ENCODE data around the gene PRC1.
A peak's percentile ranks its signal among the peaks of the same experiment; 100 is the strongest.
"Not testable (repeated sequence)": the region's sequence is repeated elsewhere in the genome, so short reads cannot be mapped to it uniquely, and the experiment has no call there.

PRC1 gene

GRCh38 chr15:90994417-90995311 lies at the start of gene PRC1:
Gene PRC1 (minus strand): TSS chr15:90994535. CDS start chr15:90994417, 118 bp downstream.
- DNase-seq (ENCODE audit: low read depth), result peak; percentile 96

- DNase-seq (ENCODE audit: low read depth), result no peak
Measured at GRCh38 chr15:91043202-91043874, 49.0 kb upstream of the PRC1 start.

- DNase-seq (ENCODE audit: low read depth), result no peak
Measured at GRCh38 chr15:91040856-91041255, 46.5 kb upstream of the PRC1 start.

- no peak for DNase-seq (ENCODE audit: low read depth)
Measured at GRCh38 chr15:91039996-91040395, 45.7 kb upstream of the PRC1 start.

- no peak for DNase-seq (ENCODE audit: low read depth)
Measured at GRCh38 chr15:91032919-91033803, 38.8 kb upstream of the PRC1 start.

- DNase-seq (ENCODE audit: low read depth), result no peak
Measured at GRCh38 chr15:91031796-91032195, 37.5 kb upstream of the PRC1 start.

GRCh38 chr15:91027677-91028076 lies 33.3 kb upstream of the PRC1 start:
- DNase-seq (ENCODE audit: low read depth), result no peak

- DNase-seq (ENCODE audit: low read depth), result no peak
Measured at GRCh38 chr15:91023720-91024119, 29.4 kb upstream of the PRC1 start.

- DNase-seq (ENCODE audit: low read depth), result no peak
Measured at GRCh38 chr15:91022832-91023129, 28.4 kb upstream of the PRC1 start.

GRCh38 chr15:91022075-91022831 lies 27.9 kb upstream of the PRC1 start, which contains the start of gene VPS33B:
Gene VPS33B (minus strand): TSS chr15:91022594. CDS start chr15:91022249, 345 bp downstream.
- peak; percentile 92 for DNase-seq (ENCODE audit: low read depth)

- DNase-seq (ENCODE audit: low read depth), result no peak
Measured at GRCh38 chr15:91021516-91022074, 27.3 kb upstream of the PRC1 start.

- no peak for DNase-seq (ENCODE audit: low read depth)
Measured at GRCh38 chr15:91018158-91018557, 23.8 kb upstream of the PRC1 start.

- DNase-seq (ENCODE audit: low read depth), result no peak
Measured at GRCh38 chr15:91017716-91018115, 23.4 kb upstream of the PRC1 start.

GRCh38 chr15:91013701-91014100 lies 19.4 kb upstream of the PRC1 start:
- not testable (repeated sequence) for DNase-seq (ENCODE audit: low read depth)

- no peak for DNase-seq (ENCODE audit: low read depth)
Measured at GRCh38 chr15:91007266-91007665, 12.9 kb upstream of the PRC1 start.

- no peak for DNase-seq (ENCODE audit: low read depth)
Measured at GRCh38 chr15:91001209-91001608, 6.9 kb upstream of the PRC1 start.

GRCh38 chr15:90998737-90999136 lies 4.4 kb upstream of the PRC1 start:
- DNase-seq (ENCODE audit: low read depth), result no peak

- no peak for DNase-seq (ENCODE audit: low read depth)
Measured at GRCh38 chr15:90994059-90994416, 297 bp downstream of the PRC1 start.

GRCh38 chr15:90991587-90992285 lies 2.6 kb downstream of the PRC1 start:
- DNase-seq (ENCODE audit: low read depth), result no peak

GRCh38 chr15:90990446-90990845 lies 3.9 kb downstream of the PRC1 start:
- DNase-seq (ENCODE audit: low read depth), result no peak
